Gastroesophageal sphincter (tissue), 4 donors: ENCODE data around the gene SLC51B. TPM values are rescaled to one million over a fixed set of nuclear protein-coding genes. Genes with fewer than 3 reads are reported as not detected.

Source experiments
- ATAC-seq: fragments of 150-250 bp; one replicate; pipeline ENCODE4 v1.9.1; 2016; ENCODE audit warnings: mild to moderate bottlenecking, moderate library complexity
- H3K27ac ChIP-seq, 4 donors: fragments of 200-600 bp; sonication (generic) in 3 of 4; 1 replicate in 3 of 4; 2 replicates in 1 of 4; pipeline ENCODE4 v1.5.1; 2016 to 2019
- H3K27me3 ChIP-seq: fragments of 200-600 bp; sonication (generic); one replicate; pipeline ENCODE4 v1.5.1; 2019
- H3K36me3 ChIP-seq, 2 donors: fragments of 200-600 bp; sonication (generic); one replicate each; pipeline ENCODE4 v1.5.1; 2019; ENCODE audit warnings: control low read depth in 1 of 2
- H3K4me1 ChIP-seq, 3 donors: fragments of 200-600 bp; sonication (generic); 1 replicate in 2 of 3; 2 replicates in 1 of 3; pipeline ENCODE4 v1.5.1; 2016 to 2019; ENCODE audit warnings: control low read depth in 2 of 3
- H3K4me3 ChIP-seq, 2 donors: fragments of 200-600 bp; sonication (generic); one replicate each; pipeline ENCODE4 v1.5.1; 2019; ENCODE audit warnings: mild to moderate bottlenecking in 1 of 2, moderate library complexity in 1 of 2
- H3K9me3 ChIP-seq, 3 donors: fragments of 200-600 bp; sonication (generic); one replicate each; pipeline ENCODE4 v1.5.1; 2017 to 2019; ENCODE audit warnings: control low read depth in 2 of 3
- EP300 ChIP-seq: sonication (generic); formaldehyde crosslinking; IDR thresholded peaks from one replicate; pipeline ENCODE4 v1.6.1; 2017; ENCODE audit warnings: antibody characterized with exemption, mild to moderate bottlenecking
- POLR2A ChIP-seq, 2 donors: fragments of 450-650 bp; IDR thresholded peaks; one replicate each; pipeline ENCODE4 v1.6.1; 2017; ENCODE audit warnings: antibody characterized with exemption in 2 of 2, mild to moderate bottlenecking in 2 of 2, moderate library complexity in 1 of 2
- POLR2AphosphoS5 ChIP-seq: sonication (generic); formaldehyde crosslinking; IDR thresholded peaks from one replicate; pipeline ENCODE4 v1.6.1; 2017; ENCODE audit warnings: antibody characterized with exemption
- WGBS, 2 donors: methylation state at CpG; one replicate each; pipeline ENCODE4 v1.1.5; 2018; ENCODE audit warnings: low coverage in 1 of 2; 5-methylcytosine and 5-hydroxymethylcytosine counted together
- total RNA-seq, 4 donors: library from RNA; depleted of rRNA; stranded (reverse); fragments of >200 nt; gene quantifications; one replicate each; pipeline ENCODE4 v1.1.0, GENCODE V29; 2016
- TF ChIP-seq, protein P1 (sequence below), 4 experiments: fragments of 200-600 bp in 2 of 4; fragments of 450-650 bp in 2 of 4; sonication (generic) in 1 of 4; IDR thresholded peaks; one replicate each; pipeline ENCODE4 v1.5.1; 2017 to 2019; ENCODE audit warnings: antibody characterized with exemption in 4 of 4, mild to moderate bottlenecking in 2 of 4, moderate library complexity in 2 of 4

The SLC51B gene
- not detected for total RNA-seq

DNA sequence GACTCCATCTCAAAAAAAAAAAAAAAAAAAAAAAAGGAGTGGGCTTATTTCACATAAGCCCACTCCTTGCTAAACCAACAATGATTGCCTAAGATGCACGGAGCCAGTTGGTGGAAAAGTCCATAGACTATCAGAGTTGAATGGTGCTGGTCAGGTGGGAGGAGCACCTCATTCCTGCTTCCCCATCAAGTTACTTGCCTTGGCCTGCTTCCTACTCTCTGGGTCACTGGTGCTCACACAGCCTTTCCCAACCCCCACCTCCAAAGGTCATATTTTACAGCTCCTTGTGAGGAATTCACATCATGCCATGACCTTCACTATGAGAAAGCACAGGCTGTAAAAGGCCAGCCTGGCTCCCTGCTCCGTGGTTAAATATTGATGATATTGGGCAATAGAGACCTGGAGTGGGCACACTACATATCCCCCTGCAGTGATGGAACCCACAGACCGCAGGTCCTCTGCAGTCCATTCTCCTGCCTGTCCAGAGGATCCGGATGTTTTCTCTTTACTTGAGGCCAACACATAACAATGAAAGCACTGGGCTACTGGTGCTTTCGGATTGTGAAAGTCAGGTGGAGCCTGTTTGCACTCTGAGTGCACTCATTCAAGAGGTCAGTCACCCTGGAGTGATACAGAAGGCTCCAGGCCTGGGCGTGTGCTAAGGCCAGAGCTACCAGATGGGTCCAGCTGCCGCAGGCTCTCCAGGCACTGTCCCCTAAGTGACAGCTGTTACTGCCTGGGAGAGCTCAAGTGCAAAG, at the start of gene SLC51B:
Gene SLC51B, plus strand, starts transcription at position 664 of the 758 bp plus-strand sequence. CDS start 4,618 bp downstream, outside the sequence.
- Histone ChIP-seq H3K36me3 (peaks cover 0 to 6% of the 10 kb centered on the region in 2 donors), H3K27ac (peak within 1 kb of the TSS in 3 of 4 donors; percentile 30 to 47 (median 32)), H3K4me3 (no peak within 1 kb of the TSS), H3K9me3 (no peaks in the 10 kb centered on the region), H3K4me1 (peaks cover 0 to 48% (median 6%) of the 10 kb centered on the region in 3 donors), H3K27me3 (no peaks in the 10 kb centered on the region)
- TF ChIP-seq POLR2AphosphoS5 (peak; percentile 19), POLR2A (IDR thresholded peaks at IDR 0.05) (no peak), EP300 (no peak)
- TF ChIP-seq, protein P1, sequence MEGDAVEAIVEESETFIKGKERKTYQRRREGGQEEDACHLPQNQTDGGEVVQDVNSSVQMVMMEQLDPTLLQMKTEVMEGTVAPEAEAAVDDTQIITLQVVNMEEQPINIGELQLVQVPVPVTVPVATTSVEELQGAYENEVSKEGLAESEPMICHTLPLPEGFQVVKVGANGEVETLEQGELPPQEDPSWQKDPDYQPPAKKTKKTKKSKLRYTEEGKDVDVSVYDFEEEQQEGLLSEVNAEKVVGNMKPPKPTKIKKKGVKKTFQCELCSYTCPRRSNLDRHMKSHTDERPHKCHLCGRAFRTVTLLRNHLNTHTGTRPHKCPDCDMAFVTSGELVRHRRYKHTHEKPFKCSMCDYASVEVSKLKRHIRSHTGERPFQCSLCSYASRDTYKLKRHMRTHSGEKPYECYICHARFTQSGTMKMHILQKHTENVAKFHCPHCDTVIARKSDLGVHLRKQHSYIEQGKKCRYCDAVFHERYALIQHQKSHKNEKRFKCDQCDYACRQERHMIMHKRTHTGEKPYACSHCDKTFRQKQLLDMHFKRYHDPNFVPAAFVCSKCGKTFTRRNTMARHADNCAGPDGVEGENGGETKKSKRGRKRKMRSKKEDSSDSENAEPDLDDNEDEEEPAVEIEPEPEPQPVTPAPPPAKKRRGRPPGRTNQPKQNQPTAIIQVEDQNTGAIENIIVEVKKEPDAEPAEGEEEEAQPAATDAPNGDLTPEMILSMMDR (IDR thresholded peaks at IDR 0.05), result no peak
- WGBS, 2 donors, result 68% methylated on average over 3 of the region's 7 CpGs; no CpG with 5 or more reads in 1 of the 2 donors
- peak; percentile 84 for ATAC-seq

DNA sequence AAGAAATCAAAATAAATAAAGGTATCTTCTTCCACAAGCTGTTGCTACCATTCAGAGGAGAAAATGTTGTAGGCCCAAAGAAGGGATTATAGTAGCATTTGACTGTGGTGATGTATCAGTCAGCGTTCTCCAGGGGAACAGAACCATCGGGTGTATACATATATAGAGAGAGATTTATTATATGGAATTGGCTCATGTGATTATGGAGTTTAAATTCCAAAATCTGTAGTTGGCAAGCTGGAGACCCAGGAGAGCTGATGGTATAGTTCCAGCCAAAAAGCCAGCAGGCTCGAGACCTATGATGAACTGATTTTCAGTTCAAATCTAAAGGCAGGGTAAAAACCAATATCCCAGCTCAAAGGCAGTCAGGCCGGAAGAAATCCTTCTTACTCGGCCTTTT, 48.1 kb upstream of the SLC51B start:
- H3K27me3 ChIP-seq, result no peaks in the 10 kb centered on the region
- TF ChIP-seq POLR2AphosphoS5, result no peak
- no peak for TF ChIP-seq EP300
- TF ChIP-seq, protein P1 (IDR thresholded peaks at IDR 0.05), result no peak
- TF ChIP-seq POLR2A (IDR thresholded peaks at IDR 0.05), result no peak
- H3K36me3 ChIP-seq, result peaks cover 0 to 13% of the 10 kb centered on the region in 2 donors
- no peaks in the 10 kb centered on the region for H3K4me1 ChIP-seq
- no peaks in the 10 kb centered on the region for H3K9me3 ChIP-seq
- 57 to 73% methylated on average over 4 to 5 of the region's 5 CpGs for WGBS, 2 donors
- no peak overlapping the region for H3K4me3 ChIP-seq
- no peak overlapping the region for H3K27ac ChIP-seq
- no peak for ATAC-seq

DNA sequence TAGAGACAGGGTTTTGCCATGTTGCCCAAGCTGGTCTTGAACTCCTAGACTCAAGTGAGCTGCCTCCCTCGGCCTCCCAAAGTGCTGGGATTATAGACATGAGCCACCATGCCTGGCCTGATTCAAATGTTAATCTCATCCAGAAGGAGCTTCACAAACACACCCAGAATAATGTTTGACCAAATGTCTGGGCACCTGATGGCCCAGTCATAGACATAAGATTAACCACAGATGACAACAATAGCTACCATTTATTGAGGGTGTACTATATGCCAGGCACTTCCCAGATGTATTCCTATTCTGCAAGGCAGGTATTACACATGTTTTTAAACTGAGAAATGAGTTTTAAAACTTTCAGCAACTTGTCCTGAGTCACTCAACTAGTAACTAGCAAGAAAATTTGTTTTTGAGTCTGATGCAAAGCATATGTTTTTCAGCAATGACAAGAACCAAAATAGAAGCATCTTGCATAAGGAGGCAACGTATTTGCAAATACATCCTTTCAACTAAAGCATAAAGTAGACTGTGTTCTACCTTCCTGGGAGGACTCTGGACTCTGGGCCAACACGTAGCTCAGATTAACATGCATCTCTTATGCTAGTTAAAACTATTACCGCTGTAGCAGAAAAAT, 47.3 kb upstream of the SLC51B start:
- Histone ChIP-seq H3K9me3 (no peaks in the 10 kb centered on the region), H3K27ac (no peak overlapping the region), H3K4me3 (no peak overlapping the region), H3K36me3 (peaks cover 0 to 21% of the 10 kb centered on the region in 2 donors), H3K27me3 (no peaks in the 10 kb centered on the region), H3K4me1 (no peaks in the 10 kb centered on the region)
- 75 to 85% methylated on average over 3 of the region's 4 CpGs for WGBS, 2 donors
- no peak for TF ChIP-seq POLR2A (IDR thresholded peaks at IDR 0.05)
- TF ChIP-seq POLR2AphosphoS5, result no peak
- TF ChIP-seq, protein P1 (IDR thresholded peaks at IDR 0.05), result no peak
- no peak for TF ChIP-seq EP300
- no peak for ATAC-seq

DNA sequence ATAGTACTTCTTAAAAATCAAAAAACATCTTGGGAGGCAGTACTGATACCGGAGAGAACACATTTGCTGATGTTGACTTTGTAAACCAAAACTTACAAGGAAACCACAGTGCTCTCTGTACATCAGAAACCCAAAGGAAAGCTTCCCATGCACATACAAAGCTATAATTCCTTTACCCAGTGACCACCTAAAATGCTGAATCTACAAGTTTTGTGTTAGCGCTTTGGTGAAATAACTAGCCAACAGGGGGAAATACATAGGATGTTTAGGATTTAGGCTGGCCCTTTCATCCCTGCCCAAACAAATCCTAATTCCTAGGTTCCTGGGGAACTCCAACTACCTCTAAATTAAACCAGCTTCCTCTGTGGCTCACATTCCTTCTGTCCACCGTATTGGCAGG, 40.2 kb upstream of the SLC51B start:
- 83 to 86% methylated on average over 2 to 3 of the region's 3 CpGs for WGBS, 2 donors
- no peak for ATAC-seq
- TF ChIP-seq, protein P1 (IDR thresholded peaks at IDR 0.05), result no peak
- TF ChIP-seq POLR2AphosphoS5 (no peak), POLR2A (IDR thresholded peaks at IDR 0.05) (no peak), EP300 (no peak)

More for the DNA sequence above, 40.2 kb upstream of the SLC51B start:
- Histone ChIP-seq H3K4me1 (no peaks in the 10 kb centered on the region), H3K36me3 (peaks cover 0 to 72% of the 10 kb centered on the region in 2 donors), H3K27ac (no peak overlapping the region), H3K27me3 (no peaks in the 10 kb centered on the region), H3K4me3 (no peak overlapping the region), H3K9me3 (no peaks in the 10 kb centered on the region)
